ENCODE results near the gene NUDT14.

DNA sequence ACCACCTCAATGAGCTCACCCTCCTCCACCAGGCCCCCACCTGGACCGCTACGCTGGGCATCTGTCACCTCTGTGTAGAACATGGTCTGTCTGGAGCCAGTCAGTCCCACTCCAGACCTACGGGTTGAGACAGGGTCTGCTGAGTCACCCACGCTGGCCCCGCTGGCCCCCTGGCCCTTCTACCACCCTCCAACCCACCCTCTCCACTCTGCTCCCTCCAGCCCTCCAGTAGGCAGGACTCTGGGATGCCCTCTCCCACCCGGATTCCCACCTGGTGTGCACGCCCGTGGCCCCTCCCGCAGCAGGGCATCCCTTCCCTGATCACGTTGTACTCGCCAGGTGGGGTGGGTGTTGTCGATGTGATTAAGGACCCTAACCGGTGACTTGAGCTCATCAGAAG, 8.0 kb downstream of the NUDT14 start:
- TF ChIP-seq CSDC2 (CRISPR knock-in tag; IDR thresholded peaks at IDR 0.05) = no peak
- TF ChIP-seq, protein P1, sequence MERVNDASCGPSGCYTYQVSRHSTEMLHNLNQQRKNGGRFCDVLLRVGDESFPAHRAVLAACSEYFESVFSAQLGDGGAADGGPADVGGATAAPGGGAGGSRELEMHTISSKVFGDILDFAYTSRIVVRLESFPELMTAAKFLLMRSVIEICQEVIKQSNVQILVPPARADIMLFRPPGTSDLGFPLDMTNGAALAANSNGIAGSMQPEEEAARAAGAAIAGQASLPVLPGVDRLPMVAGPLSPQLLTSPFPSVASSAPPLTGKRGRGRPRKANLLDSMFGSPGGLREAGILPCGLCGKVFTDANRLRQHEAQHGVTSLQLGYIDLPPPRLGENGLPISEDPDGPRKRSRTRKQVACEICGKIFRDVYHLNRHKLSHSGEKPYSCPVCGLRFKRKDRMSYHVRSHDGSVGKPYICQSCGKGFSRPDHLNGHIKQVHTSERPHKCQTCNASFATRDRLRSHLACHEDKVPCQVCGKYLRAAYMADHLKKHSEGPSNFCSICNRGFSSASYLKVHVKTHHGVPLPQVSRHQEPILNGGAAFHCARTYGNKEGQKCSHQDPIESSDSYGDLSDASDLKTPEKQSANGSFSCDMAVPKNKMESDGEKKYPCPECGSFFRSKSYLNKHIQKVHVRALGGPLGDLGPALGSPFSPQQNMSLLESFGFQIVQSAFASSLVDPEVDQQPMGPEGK (CRISPR knock-in tag; IDR thresholded peaks at IDR 0.05; ENCODE audit: borderline replicate concordance) = no peak
- TF ChIP-seq SNAI2 (CRISPR knock-in tag; IDR thresholded peaks at IDR 0.05) = no peak
- no peak for TF ChIP-seq GLIS3 (CRISPR knock-in tag; IDR thresholded peaks at IDR 0.05)
- TF ChIP-seq, protein P2, sequence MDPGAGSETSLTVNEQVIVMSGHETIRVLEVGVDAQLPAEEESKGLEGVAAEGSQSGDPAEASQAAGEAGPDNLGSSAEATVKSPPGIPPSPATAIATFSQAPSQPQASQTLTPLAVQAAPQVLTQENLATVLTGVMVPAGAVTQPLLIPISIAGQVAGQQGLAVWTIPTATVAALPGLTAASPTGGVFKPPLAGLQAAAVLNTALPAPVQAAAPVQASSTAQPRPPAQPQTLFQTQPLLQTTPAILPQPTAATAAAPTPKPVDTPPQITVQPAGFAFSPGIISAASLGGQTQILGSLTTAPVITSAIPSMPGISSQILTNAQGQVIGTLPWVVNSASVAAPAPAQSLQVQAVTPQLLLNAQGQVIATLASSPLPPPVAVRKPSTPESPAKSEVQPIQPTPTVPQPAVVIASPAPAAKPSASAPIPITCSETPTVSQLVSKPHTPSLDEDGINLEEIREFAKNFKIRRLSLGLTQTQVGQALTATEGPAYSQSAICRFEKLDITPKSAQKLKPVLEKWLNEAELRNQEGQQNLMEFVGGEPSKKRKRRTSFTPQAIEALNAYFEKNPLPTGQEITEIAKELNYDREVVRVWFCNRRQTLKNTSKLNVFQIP (CRISPR knock-in tag; IDR thresholded peaks at IDR 0.05; ENCODE audit: borderline replicate concordance, low read depth) = no peak
- TF ChIP-seq ZFP30 (CRISPR knock-in tag; IDR thresholded peaks at IDR 0.05) = no peak
- TF ChIP-seq ZNF565 (CRISPR knock-in tag; conservative IDR thresholded peaks at IDR 0.05; ENCODE audit: low read depth) = no peak
- no peak for TF ChIP-seq ZNF70 (CRISPR knock-in tag; IDR thresholded peaks at IDR 0.05)
- no peak for TF ChIP-seq ESRRG (CRISPR knock-in tag; IDR thresholded peaks at IDR 0.05)
- TF ChIP-seq, protein P3, sequence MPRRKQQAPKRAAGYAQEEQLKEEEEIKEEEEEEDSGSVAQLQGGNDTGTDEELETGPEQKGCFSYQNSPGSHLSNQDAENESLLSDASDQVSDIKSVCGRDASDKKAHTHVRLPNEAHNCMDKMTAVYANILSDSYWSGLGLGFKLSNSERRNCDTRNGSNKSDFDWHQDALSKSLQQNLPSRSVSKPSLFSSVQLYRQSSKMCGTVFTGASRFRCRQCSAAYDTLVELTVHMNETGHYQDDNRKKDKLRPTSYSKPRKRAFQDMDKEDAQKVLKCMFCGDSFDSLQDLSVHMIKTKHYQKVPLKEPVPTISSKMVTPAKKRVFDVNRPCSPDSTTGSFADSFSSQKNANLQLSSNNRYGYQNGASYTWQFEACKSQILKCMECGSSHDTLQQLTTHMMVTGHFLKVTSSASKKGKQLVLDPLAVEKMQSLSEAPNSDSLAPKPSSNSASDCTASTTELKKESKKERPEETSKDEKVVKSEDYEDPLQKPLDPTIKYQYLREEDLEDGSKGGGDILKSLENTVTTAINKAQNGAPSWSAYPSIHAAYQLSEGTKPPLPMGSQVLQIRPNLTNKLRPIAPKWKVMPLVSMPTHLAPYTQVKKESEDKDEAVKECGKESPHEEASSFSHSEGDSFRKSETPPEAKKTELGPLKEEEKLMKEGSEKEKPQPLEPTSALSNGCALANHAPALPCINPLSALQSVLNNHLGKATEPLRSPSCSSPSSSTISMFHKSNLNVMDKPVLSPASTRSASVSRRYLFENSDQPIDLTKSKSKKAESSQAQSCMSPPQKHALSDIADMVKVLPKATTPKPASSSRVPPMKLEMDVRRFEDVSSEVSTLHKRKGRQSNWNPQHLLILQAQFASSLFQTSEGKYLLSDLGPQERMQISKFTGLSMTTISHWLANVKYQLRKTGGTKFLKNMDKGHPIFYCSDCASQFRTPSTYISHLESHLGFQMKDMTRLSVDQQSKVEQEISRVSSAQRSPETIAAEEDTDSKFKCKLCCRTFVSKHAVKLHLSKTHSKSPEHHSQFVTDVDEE (CRISPR knock-in tag; IDR thresholded peaks at IDR 0.05) = no peak
- no peak for TF ChIP-seq ZFP3 (CRISPR knock-in tag; IDR thresholded peaks at IDR 0.05)
- TF ChIP-seq, protein P4, sequence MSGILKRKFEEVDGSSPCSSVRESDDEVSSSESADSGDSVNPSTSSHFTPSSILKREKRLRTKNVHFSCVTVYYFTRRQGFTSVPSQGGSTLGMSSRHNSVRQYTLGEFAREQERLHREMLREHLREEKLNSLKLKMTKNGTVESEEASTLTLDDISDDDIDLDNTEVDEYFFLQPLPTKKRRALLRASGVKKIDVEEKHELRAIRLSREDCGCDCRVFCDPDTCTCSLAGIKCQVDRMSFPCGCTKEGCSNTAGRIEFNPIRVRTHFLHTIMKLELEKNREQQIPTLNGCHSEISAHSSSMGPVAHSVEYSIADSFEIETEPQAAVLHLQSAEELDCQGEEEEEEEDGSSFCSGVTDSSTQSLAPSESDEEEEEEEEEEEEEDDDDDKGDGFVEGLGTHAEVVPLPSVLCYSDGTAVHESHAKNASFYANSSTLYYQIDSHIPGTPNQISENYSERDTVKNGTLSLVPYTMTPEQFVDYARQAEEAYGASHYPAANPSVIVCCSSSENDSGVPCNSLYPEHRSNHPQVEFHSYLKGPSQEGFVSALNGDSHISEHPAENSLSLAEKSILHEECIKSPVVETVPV (CRISPR knock-in tag; IDR thresholded peaks at IDR 0.05) = no peak
